ENCODE measurements around the gene SLC27A3.

- TF ChIP-seq POLR2A (IDR thresholded peaks at IDR 0.05) (no peak), CTCF (IDR thresholded peaks at IDR 0.05) (peak in 3 of 6 experiments; percentile 10 to 21 (median 17))
Measured at GRCh38 chr1:153771841-153772593, 3.2 kb upstream of the SLC27A3 start.

Data from Peyer's patch (tissue), 4 donors.